ENCODE measurements around the gene REEP1. TPM values are rescaled to one million over a fixed set of nuclear protein-coding genes. Genes with fewer than 3 reads are reported as not detected.

REEP1 gene
- total RNA-seq, 4 donors from 2014 or later: 9.7 to 24.5 (median 13.4) TPM

DNA sequence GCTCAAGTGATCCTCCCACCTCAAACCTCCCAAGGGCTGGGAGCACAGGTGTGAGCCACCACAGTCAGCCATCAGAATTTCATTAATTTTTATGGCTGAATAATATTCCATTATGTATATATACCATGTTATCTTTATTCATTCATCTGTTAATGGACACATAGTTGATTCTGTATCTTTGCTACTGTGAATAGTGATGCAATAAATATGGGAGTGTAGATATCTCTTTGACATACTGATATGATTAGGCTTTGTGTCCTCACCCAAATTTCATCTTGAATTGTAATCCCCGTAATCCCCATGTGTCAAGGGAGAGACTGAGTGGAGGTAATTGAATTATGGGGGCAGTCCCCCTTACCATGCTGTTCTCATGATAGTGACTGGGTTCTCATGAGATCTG is 38.2 kb upstream of the REEP1 start:
- intact Hi-C loops (cut with DNase I; ENCODE audit: low total_unique reads): no loop called here
- H3K27ac ChIP-seq: no peak overlapping the region

DNA sequence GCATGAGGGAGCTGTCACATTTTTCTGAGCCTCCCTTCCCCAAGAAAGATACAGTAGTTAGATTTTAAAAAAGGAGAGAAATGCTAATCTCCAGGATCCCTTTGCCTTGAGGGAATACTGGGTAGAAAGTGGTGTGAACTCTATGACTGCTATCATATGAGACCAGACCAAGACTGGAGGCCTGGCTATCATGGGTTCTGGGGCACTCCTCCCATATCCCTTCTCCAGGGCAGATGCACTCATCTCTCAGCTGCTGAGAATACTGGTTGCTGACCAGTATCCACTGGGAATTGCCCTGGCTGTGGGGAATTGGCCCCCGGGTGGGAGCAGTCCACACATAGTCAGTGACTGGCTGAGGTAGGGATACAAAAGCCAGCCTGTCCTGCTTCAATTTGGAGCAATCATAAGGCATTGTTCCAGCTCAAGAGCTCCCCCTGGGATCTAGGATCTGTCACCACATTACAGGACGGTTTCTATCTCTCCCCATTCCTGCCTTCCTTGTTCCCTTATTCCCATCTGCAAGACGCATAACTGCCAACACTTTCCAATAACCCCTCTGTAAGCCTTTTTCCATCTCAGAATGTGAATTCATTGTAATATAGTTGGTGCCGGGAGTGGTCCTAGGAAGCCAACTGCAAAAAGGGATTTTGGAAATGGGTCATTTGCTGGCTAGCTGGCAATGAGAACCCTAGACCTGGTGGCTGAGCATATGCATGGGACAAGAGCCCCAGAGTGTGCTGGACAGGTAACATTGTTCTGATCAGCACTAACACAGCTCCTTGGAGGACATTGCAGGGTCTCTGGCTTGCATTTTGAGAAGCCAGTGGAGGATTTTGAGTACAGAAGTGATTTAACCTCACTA is 35.4 kb upstream of the REEP1 start:
- TF ChIP-seq, protein P1, sequence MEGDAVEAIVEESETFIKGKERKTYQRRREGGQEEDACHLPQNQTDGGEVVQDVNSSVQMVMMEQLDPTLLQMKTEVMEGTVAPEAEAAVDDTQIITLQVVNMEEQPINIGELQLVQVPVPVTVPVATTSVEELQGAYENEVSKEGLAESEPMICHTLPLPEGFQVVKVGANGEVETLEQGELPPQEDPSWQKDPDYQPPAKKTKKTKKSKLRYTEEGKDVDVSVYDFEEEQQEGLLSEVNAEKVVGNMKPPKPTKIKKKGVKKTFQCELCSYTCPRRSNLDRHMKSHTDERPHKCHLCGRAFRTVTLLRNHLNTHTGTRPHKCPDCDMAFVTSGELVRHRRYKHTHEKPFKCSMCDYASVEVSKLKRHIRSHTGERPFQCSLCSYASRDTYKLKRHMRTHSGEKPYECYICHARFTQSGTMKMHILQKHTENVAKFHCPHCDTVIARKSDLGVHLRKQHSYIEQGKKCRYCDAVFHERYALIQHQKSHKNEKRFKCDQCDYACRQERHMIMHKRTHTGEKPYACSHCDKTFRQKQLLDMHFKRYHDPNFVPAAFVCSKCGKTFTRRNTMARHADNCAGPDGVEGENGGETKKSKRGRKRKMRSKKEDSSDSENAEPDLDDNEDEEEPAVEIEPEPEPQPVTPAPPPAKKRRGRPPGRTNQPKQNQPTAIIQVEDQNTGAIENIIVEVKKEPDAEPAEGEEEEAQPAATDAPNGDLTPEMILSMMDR (IDR thresholded peaks at IDR 0.05): peak; percentile 41 to 60 (median 54)
- no peak for TF ChIP-seq POLR2A (IDR thresholded peaks at IDR 0.05)
- Histone ChIP-seq H3K27me3 (no peaks in the 10 kb centered on the region), H3K4me1 (no peaks in the 10 kb centered on the region), H3K27ac (no peak overlapping the region), H3K4me3 (no peak overlapping the region), H3K36me3 (no peaks in the 10 kb centered on the region), H3K9me3 (no peaks in the 10 kb centered on the region)
- intact Hi-C loops (cut with DNase I; ENCODE audit: low total_unique reads): no loop called here
- DNase-seq: peak; percentile 20 to 45

More for the DNA sequence above, 38.2 kb upstream of the REEP1 start:
- H3K27me3 ChIP-seq: no peaks in the 10 kb centered on the region
- no peaks in the 10 kb centered on the region for H3K9me3 ChIP-seq
- no peak for TF ChIP-seq POLR2A (IDR thresholded peaks at IDR 0.05)
- TF ChIP-seq, protein P1 (IDR thresholded peaks at IDR 0.05): no peak
- H3K4me1 ChIP-seq: no peaks in the 10 kb centered on the region
- DNase-seq: no peak
- H3K4me3 ChIP-seq: no peak overlapping the region
- H3K36me3 ChIP-seq: no peaks in the 10 kb centered on the region

DNA sequence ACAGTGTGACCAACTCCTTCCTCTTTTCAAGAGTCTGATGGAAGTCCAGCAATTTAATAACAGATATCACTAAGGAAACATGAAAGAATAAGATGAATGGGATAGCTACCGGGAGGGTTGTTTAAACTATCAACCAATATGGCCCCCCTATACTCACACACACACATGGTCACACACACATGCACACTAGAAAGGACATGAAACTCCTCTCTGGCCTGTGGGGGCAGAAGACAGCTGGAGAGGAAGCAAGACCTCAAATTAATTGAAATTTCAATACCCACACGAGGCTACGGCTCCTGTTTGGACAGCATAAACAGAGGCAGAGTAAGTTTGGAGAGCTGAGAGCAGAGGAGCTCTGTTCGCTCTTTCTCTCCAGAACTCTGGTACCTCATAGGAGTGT is 34.7 kb upstream of the REEP1 start:
- intact Hi-C loops (cut with DNase I; ENCODE audit: low total_unique reads): no loop called here
- Histone ChIP-seq H3K27me3 (no peaks in the 10 kb centered on the region), H3K9me3 (no peaks in the 10 kb centered on the region), H3K36me3 (no peaks in the 10 kb centered on the region), H3K4me3 (no peak overlapping the region), H3K27ac (no peak overlapping the region), H3K4me1 (no peaks in the 10 kb centered on the region)
- no peak for TF ChIP-seq POLR2A (IDR thresholded peaks at IDR 0.05)
- TF ChIP-seq, protein P1 (IDR thresholded peaks at IDR 0.05): no peak
- no peak for DNase-seq

DNA sequence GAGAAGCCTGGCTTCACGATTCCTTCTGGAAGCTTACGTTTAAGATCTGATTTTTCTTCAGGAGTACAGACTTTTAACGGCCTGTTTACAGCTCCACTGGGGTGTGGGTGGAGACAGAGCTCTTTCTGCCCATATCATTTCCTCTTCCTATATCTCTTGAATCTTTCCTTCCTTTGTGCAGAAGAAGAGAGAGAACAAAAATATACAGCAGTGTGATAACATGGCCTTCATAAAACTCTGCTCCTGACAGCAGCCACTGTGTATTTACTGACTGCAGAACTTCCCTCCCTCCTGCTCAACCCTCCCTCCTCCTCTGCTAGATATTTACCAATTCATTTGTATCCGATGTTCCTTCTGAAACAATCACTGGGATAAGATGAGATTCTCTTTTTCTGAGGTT is 34.1 kb upstream of the REEP1 start:
- no peak for DNase-seq
- TF ChIP-seq POLR2A (IDR thresholded peaks at IDR 0.05): no peak
- TF ChIP-seq, protein P1 (IDR thresholded peaks at IDR 0.05): no peak
- intact Hi-C loops (cut with DNase I; ENCODE audit: low total_unique reads): no loop called here
- Histone ChIP-seq H3K4me3 (no peak overlapping the region), H3K27me3 (no peaks in the 10 kb centered on the region), H3K27ac (no peak overlapping the region), H3K9me3 (no peaks in the 10 kb centered on the region), H3K36me3 (no peaks in the 10 kb centered on the region), H3K4me1 (no peaks in the 10 kb centered on the region)

DNA sequence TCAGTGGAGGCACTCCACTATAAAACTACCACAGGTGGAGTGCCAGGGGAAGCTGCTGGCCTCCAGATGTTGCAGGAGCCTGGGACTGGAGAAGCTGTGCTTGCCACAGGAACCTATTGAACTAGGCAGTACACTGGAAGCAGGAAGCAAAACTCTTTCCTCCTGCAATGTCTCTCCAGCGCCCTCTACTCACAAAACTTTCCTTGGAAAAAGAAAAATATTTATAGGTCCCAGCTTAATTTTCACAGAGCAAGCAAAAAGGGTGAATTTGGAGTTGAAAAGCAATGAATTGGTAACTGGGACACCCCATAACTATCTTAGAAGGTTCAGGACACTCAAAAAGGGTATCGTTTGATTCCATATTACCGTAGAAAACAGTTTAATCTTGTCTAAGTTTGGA is 33.2 kb upstream of the REEP1 start:
- Histone ChIP-seq H3K9me3 (no peaks in the 10 kb centered on the region), H3K27ac (no peak overlapping the region), H3K27me3 (no peaks in the 10 kb centered on the region), H3K4me3 (no peak overlapping the region), H3K36me3 (no peaks in the 10 kb centered on the region), H3K4me1 (no peaks in the 10 kb centered on the region)
- no peak for TF ChIP-seq POLR2A (IDR thresholded peaks at IDR 0.05)
- TF ChIP-seq, protein P1 (IDR thresholded peaks at IDR 0.05): no peak
- intact Hi-C loops (cut with DNase I; ENCODE audit: low total_unique reads): no loop called here
- no peak for DNase-seq

Data from uterus (tissue), 4 donors.